Measurements from ENCODE around the gene DPM2.

DPM2 gene

DNA sequence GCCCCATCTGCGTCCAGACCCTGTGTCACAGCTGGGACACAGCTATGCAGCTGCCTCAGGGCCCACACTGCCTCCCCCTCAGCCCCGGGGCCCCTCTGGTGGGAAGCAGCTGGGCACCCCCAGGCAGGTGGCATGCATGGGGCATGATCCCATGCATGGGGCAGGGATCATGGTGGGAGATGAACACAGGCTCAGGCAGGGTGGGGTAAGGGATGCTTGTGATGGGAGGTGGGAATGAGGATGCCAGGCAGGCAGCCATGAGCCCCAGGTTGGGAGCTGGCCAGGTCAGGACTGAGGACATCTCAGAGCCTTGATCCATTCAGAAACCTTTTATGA is 23.5 kb upstream of the DPM2 start:
- TF ChIP-seq POLR2AphosphoS5 (IDR thresholded peaks at IDR 0.05; ENCODE audit: low read depth) (no peak), SPI1 (IDR thresholded peaks at IDR 0.05; ENCODE audit: borderline replicate concordance, low read depth) (no peak), GABPA (IDR thresholded peaks at IDR 0.05; ENCODE audit: low read depth) (no peak)
- TF ChIP-seq, protein P1, sequence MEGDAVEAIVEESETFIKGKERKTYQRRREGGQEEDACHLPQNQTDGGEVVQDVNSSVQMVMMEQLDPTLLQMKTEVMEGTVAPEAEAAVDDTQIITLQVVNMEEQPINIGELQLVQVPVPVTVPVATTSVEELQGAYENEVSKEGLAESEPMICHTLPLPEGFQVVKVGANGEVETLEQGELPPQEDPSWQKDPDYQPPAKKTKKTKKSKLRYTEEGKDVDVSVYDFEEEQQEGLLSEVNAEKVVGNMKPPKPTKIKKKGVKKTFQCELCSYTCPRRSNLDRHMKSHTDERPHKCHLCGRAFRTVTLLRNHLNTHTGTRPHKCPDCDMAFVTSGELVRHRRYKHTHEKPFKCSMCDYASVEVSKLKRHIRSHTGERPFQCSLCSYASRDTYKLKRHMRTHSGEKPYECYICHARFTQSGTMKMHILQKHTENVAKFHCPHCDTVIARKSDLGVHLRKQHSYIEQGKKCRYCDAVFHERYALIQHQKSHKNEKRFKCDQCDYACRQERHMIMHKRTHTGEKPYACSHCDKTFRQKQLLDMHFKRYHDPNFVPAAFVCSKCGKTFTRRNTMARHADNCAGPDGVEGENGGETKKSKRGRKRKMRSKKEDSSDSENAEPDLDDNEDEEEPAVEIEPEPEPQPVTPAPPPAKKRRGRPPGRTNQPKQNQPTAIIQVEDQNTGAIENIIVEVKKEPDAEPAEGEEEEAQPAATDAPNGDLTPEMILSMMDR (IDR thresholded peaks at IDR 0.05; ENCODE audit: insufficient read depth, low read length) = no peak
- TF ChIP-seq, protein P2, sequence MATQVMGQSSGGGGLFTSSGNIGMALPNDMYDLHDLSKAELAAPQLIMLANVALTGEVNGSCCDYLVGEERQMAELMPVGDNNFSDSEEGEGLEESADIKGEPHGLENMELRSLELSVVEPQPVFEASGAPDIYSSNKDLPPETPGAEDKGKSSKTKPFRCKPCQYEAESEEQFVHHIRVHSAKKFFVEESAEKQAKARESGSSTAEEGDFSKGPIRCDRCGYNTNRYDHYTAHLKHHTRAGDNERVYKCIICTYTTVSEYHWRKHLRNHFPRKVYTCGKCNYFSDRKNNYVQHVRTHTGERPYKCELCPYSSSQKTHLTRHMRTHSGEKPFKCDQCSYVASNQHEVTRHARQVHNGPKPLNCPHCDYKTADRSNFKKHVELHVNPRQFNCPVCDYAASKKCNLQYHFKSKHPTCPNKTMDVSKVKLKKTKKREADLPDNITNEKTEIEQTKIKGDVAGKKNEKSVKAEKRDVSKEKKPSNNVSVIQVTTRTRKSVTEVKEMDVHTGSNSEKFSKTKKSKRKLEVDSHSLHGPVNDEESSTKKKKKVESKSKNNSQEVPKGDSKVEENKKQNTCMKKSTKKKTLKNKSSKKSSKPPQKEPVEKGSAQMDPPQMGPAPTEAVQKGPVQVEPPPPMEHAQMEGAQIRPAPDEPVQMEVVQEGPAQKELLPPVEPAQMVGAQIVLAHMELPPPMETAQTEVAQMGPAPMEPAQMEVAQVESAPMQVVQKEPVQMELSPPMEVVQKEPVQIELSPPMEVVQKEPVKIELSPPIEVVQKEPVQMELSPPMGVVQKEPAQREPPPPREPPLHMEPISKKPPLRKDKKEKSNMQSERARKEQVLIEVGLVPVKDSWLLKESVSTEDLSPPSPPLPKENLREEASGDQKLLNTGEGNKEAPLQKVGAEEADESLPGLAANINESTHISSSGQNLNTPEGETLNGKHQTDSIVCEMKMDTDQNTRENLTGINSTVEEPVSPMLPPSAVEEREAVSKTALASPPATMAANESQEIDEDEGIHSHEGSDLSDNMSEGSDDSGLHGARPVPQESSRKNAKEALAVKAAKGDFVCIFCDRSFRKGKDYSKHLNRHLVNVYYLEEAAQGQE (IDR thresholded peaks at IDR 0.05; ENCODE audit: insufficient replicate concordance, low read depth) = no peak
- no peaks in the 10 kb centered on the region for H3K27me3 ChIP-seq (ENCODE audit: insufficient read depth, poor library complexity, severe bottlenecking)
- no peak overlapping the region for H3K4me3 ChIP-seq (replicated peaks; ENCODE audit: insufficient read depth, low read length)
- no peak for DNase-seq (ENCODE audit: low read depth in 1 of 2, low spot score in 1 of 2)
- no peak overlapping the region for H3K27ac ChIP-seq (replicated peaks)

DNA sequence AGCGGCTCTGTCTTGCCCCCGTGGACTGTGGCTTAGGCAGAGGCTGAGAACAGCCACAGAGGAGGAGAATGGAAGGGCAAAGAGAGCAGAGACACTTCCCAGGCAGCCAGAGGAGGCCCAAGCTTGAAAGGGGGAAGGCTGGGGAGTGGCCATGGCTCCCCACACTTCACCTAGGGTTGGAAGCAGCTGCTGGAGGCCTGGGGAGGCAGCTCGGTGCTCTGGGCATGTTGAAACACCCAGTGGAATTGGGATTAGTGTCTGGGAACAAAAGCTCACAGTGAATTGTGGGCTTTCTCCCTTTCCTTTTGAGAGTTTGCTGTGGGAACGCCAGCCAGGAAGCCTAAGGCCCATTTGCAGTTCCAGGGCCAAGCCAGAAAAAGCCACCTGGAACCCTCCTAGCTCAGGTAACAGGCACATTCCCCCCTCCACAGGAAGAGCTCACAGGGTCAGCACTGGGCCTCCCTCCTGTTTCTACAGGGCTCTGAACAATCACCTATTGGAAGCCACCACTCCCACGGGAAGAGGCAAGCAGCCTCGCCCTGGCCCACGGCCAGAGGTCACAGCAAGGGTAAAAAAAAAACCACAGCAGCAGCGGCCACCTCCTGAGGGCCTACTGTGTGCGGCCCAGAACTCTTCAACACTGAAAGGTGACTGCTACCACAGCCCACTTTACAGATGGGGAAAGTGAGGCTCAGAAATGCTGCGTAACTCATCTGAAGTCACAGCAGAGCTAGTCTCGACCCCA is 22.9 kb upstream of the DPM2 start:
- Histone ChIP-seq H3K27ac (replicated peaks) (no peak overlapping the region), H3K27me3 (ENCODE audit: insufficient read depth, poor library complexity, severe bottlenecking) (no peaks in the 10 kb centered on the region), H3K4me3 (replicated peaks; ENCODE audit: insufficient read depth, low read length) (no peak overlapping the region)
- DNase-seq (ENCODE audit: low read depth in 1 of 2, low spot score in 1 of 2) = no peak
- TF ChIP-seq, protein P1 (IDR thresholded peaks at IDR 0.05; ENCODE audit: insufficient read depth, low read length) = no peak
- TF ChIP-seq SPI1 (IDR thresholded peaks at IDR 0.05; ENCODE audit: borderline replicate concordance, low read depth) (no peak), POLR2AphosphoS5 (IDR thresholded peaks at IDR 0.05; ENCODE audit: low read depth) (no peak), GABPA (IDR thresholded peaks at IDR 0.05; ENCODE audit: low read depth) (no peak)
- TF ChIP-seq, protein P2 (IDR thresholded peaks at IDR 0.05; ENCODE audit: insufficient replicate concordance, low read depth) = no peak

DNA sequence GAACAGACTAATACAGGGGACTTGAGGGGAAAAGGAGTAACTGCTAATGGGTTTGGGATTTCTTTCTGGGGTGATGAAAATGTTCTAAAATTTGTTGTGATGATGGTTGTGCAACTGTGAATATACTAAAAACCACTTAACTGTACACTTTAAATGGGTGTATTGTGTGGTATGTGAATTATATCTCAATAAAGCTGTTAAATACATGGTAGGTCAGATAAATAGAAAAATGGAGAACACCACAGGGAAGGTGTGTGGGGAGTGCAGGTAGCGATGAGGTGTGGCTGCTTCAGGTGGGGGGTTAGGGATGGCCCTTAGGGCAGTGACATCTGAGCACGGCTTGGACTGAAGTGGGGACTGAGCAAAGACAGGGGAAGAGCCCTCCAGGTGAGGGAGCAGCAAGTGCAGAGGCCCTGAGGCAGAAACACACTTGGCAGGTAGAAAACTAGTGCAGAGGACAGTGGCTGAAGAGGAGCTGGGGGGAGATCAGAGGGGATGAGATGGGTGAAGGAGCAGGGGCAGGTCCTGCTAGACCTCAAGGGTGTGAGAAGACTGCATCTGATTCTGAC is 22.3 kb upstream of the DPM2 start:
- Histone ChIP-seq H3K27ac (replicated peaks) (no peak overlapping the region), H3K27me3 (ENCODE audit: insufficient read depth, poor library complexity, severe bottlenecking) (no peaks in the 10 kb centered on the region), H3K4me3 (replicated peaks; ENCODE audit: insufficient read depth, low read length) (no peak overlapping the region)
- DNase-seq (ENCODE audit: low read depth in 1 of 2, low spot score in 1 of 2) = no peak
- TF ChIP-seq, protein P2 (IDR thresholded peaks at IDR 0.05; ENCODE audit: insufficient replicate concordance, low read depth) = no peak
- TF ChIP-seq SPI1 (IDR thresholded peaks at IDR 0.05; ENCODE audit: borderline replicate concordance, low read depth) = no peak
- TF ChIP-seq POLR2AphosphoS5 (IDR thresholded peaks at IDR 0.05; ENCODE audit: low read depth) = no peak
- TF ChIP-seq, protein P1 (IDR thresholded peaks at IDR 0.05; ENCODE audit: insufficient read depth, low read length) = no peak
- no peak for TF ChIP-seq GABPA (IDR thresholded peaks at IDR 0.05; ENCODE audit: low read depth)
